OCI-LY1 (cell line): ENCODE measurements around the gene LRMDA.

Experiments
- H2AFZ ChIP-seq: fragments of 200-600 bp; sonication (generic), shearing (Covaris generic); 2 replicates; pipeline ENCODE4 v1.6.0; 2014; ENCODE audit warnings: antibody characterized with exemption, mild to moderate bottlenecking, low read length
- H3F3A ChIP-seq: fragments of 200-600 bp; sonication (generic), shearing (Covaris generic); 2 replicates; pipeline ENCODE4 v1.6.0; 2014; ENCODE audit warnings: mild to moderate bottlenecking, antibody characterized with exemption, low read length, moderate library complexity; ENCODE audit not compliant: insufficient read depth
- H3K27ac ChIP-seq: fragments of 200-600 bp; sonication (generic); 2 replicates; pipeline ENCODE4 v1.5.1; 2014; ENCODE audit warnings: low read length, mixed run types, mild to moderate bottlenecking, low read depth; ENCODE audit not compliant: poor library complexity, severe bottlenecking
- H3K27me3 ChIP-seq: fragments of 200-600 bp; sonication (generic); 2 replicates; pipeline ENCODE4 v1.6.0; 2014; ENCODE audit warnings: antibody characterized with exemption, mild to moderate bottlenecking, low read length, moderate library complexity; ENCODE audit not compliant: insufficient read depth
- H3K36me3 ChIP-seq: fragments of 200-600 bp; sonication (generic); 2 replicates; pipeline ENCODE4 v1.6.1; 2014; ENCODE audit warnings: mild to moderate bottlenecking, antibody characterized with exemption, low read length, moderate library complexity, mixed read lengths; ENCODE audit not compliant: insufficient read depth
- H3K4me1 ChIP-seq: fragments of 200-600 bp; sonication (generic); 2 replicates; pipeline ENCODE4 v1.5.1; 2014; ENCODE audit warnings: mild to moderate bottlenecking, low read length, moderate library complexity; ENCODE audit not compliant: insufficient read depth, severe bottlenecking
- H3K4me2 ChIP-seq: fragments of 200-600 bp; sonication (generic), shearing (Covaris generic); 2 replicates; pipeline ENCODE4 v1.6.1; 2014; ENCODE audit warnings: low read length
- H3K4me3 ChIP-seq: fragments of 200-600 bp; sonication (generic); 2 replicates; pipeline ENCODE4 v1.5.1; 2014; ENCODE audit warnings: low read length, low read depth, mild to moderate bottlenecking, mixed read lengths; ENCODE audit not compliant: poor library complexity, severe bottlenecking
- H3K79me2 ChIP-seq: fragments of 200-600 bp; shearing (Covaris generic); 2 replicates; pipeline ENCODE4 v1.6.1; 2016; ENCODE audit warnings: mixed run types, low read length, mixed read lengths; ENCODE audit not compliant: insufficient read depth
- H3K9ac ChIP-seq: fragments of 200-600 bp; sonication (generic), shearing (Covaris generic); 2 replicates; pipeline ENCODE4 v1.6.1; 2014; ENCODE audit warnings: mild to moderate bottlenecking, low read length, mixed read lengths
- H3K9me2 ChIP-seq: fragments of 200-600 bp; sonication (generic), shearing (Covaris generic); 2 replicates; pipeline ENCODE4 v1.6.1; 2014; ENCODE audit warnings: low read depth, mild to moderate bottlenecking, low read length, mixed read lengths
- H3K9me3 ChIP-seq: fragments of 200-600 bp; shearing (Covaris generic); 2 replicates; pipeline ENCODE4 v1.6.1; 2014; ENCODE audit warnings: low read length, mixed read lengths
- H4K20me1 ChIP-seq: fragments of 200-600 bp; sonication (generic), shearing (Covaris generic); 2 replicates; pipeline ENCODE4 v1.6.0; 2016; ENCODE audit warnings: mild to moderate bottlenecking, low read length; ENCODE audit not compliant: insufficient read depth
- EZH2 ChIP-seq: fragments of 200-600 bp; sonication (generic), shearing (Covaris generic); IDR thresholded peaks from 2 replicates; pipeline ENCODE4 v1.8.0; 2017; ENCODE audit warnings: borderline replicate concordance, mixed run types, mild to moderate bottlenecking, antibody characterized with exemption, low read length, moderate library complexity, mixed read lengths
- TF ChIP-seq, protein P1 (sequence below): fragments of 200-600 bp; sonication (generic), shearing (Covaris generic); IDR thresholded peaks from 2 replicates; pipeline ENCODE4 v1.5.1; 2017; ENCODE audit warnings: mild to moderate bottlenecking, antibody characterized with exemption, low read length, moderate library complexity, mixed read lengths

Gene LRMDA

DNA sequence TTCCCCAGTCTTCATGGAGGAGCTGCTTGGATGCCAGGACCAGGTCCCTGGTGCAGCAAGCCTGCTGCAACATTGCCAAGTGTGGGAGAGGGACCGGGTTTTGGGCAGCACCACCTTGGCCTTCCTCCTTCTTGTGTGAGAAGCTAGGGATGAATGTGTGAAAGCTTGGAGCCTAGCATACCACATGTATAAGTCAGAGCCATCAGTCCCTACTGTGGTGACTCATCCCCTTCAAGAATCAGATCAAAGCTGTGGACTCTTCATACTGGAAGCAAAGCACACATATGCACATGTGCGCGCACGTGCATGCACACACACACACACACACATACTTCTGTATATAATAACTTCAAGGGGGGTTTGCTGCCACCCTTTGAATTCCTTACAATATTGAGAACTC lies 527.8 kb downstream of the LRMDA start:
- no peaks in the 10 kb centered on the region for H3K27me3 ChIP-seq
- no peaks in the 10 kb centered on the region for H3K79me2 ChIP-seq
- no peaks in the 10 kb centered on the region for H3K36me3 ChIP-seq
- H3K9ac ChIP-seq: no peak overlapping the region
- H2AFZ ChIP-seq: no peak overlapping the region
- no peaks in the 10 kb centered on the region for H3K9me2 ChIP-seq
- H3F3A ChIP-seq: no peaks in the 10 kb centered on the region
- H3K4me1 ChIP-seq: no peaks in the 10 kb centered on the region
- H3K4me3 ChIP-seq: no peak overlapping the region
- H3K9me3 ChIP-seq: no peaks in the 10 kb centered on the region
- no peak overlapping the region for H3K4me2 ChIP-seq
- no peak overlapping the region for H3K27ac ChIP-seq
- TF ChIP-seq, protein P1, sequence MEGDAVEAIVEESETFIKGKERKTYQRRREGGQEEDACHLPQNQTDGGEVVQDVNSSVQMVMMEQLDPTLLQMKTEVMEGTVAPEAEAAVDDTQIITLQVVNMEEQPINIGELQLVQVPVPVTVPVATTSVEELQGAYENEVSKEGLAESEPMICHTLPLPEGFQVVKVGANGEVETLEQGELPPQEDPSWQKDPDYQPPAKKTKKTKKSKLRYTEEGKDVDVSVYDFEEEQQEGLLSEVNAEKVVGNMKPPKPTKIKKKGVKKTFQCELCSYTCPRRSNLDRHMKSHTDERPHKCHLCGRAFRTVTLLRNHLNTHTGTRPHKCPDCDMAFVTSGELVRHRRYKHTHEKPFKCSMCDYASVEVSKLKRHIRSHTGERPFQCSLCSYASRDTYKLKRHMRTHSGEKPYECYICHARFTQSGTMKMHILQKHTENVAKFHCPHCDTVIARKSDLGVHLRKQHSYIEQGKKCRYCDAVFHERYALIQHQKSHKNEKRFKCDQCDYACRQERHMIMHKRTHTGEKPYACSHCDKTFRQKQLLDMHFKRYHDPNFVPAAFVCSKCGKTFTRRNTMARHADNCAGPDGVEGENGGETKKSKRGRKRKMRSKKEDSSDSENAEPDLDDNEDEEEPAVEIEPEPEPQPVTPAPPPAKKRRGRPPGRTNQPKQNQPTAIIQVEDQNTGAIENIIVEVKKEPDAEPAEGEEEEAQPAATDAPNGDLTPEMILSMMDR: no peak
- no peak for TF ChIP-seq EZH2
- no peaks in the 10 kb centered on the region for H4K20me1 ChIP-seq

DNA sequence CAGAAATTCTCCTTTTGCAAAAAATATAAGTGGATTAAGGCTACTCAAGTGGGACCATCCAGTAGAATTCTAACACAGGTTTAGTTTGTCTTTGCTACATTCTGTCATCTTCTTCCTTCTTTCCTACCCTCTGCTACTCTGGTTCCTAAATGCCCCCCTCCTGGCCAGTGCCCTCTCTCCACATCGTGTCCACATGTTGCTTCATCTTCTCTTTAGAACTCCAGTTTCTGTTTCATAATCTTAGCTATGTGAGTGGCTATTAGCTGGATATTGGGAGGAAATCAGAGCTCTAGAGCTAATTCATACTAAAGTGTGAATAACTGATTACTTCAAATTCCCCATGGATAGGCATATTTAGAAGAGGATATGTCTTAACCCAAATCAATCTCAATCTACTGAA lies 528.5 kb downstream of the LRMDA start:
- Histone ChIP-seq H3K27ac (no peak overlapping the region), H3K4me1 (no peaks in the 10 kb centered on the region), H3K9ac (no peak overlapping the region), H3K9me2 (no peaks in the 10 kb centered on the region), H3F3A (no peaks in the 10 kb centered on the region), H3K4me3 (no peak overlapping the region), H4K20me1 (no peaks in the 10 kb centered on the region), H3K36me3 (no peaks in the 10 kb centered on the region), H3K79me2 (no peaks in the 10 kb centered on the region), H3K9me3 (no peaks in the 10 kb centered on the region), H3K4me2 (no peak overlapping the region), H2AFZ (no peak overlapping the region), H3K27me3 (no peaks in the 10 kb centered on the region)
- TF ChIP-seq EZH2: no peak
- TF ChIP-seq, protein P1: no peak

DNA sequence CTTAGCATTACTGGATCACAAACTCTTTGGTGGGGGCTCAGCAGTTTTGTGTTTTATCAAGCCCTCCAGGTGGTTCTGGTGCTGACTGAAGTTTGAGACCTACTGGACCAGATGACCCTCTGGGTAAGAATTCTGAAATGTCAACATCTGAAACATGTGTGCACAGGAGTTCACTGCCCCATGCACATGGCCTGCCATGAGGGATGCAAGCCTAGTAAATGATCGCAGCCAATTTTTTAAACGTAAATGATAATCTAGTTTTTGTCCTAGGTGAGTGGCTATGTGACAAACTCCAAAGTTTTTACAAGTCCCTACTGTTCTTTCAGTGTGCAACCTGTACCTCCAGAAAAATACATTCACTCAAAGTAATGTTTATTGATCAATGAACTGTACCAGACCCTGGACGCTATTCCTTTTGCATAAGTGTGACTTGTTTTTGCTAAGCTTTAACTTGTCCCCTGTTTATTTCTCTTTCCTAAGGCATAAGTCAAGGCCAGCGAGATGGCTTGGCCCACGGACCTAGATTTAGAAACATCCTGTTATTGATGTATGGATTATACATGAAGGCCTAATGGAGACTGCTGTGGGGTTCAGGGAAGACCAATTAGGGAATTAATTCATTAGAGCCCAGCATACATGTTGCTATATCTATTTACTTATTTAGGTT lies 531.1 kb downstream of the LRMDA start:
- no peak overlapping the region for H2AFZ ChIP-seq
- H3K4me3 ChIP-seq: no peak overlapping the region
- H3K36me3 ChIP-seq: no peaks in the 10 kb centered on the region
- no peak overlapping the region for H3K27ac ChIP-seq
- H3K9me3 ChIP-seq: no peaks in the 10 kb centered on the region
- no peak overlapping the region for H3K4me2 ChIP-seq
- no peaks in the 10 kb centered on the region for H3K4me1 ChIP-seq
- no peak for TF ChIP-seq EZH2
- TF ChIP-seq, protein P1: no peak
- no peaks in the 10 kb centered on the region for H3K27me3 ChIP-seq
- no peaks in the 10 kb centered on the region for H4K20me1 ChIP-seq
- no peaks in the 10 kb centered on the region for H3F3A ChIP-seq
- no peaks in the 10 kb centered on the region for H3K79me2 ChIP-seq
- H3K9ac ChIP-seq: no peak overlapping the region
- no peaks in the 10 kb centered on the region for H3K9me2 ChIP-seq
